Measurements from ENCODE around the gene ZNF740. TPM values are rescaled to one million over a fixed set of nuclear protein-coding genes. Genes with fewer than 3 reads are reported as not detected.

The ZNF740 gene
- total RNA-seq, 2 experiments from 2014 or later, result 32.6 to 37.5 TPM

DNA sequence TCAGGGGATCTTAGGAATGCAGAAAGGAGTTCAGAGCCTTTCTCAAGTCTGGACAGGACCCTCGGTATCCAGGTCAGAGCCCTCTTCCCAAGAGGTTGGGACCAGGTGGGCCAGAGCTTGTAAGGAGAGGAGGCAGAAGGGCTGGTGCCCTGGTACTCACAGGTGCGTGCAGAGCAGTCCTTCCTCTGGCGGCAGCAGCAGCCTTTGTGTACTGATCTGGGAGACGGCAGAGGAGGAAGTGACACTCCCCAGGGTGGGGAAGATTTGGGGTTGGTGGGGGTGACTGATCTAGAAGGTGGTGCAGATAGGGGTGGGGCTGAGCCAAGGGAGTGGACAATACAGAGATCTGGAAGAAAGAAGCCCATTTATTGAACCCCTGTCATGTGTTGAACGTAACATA lies 26.5 kb downstream of the ZNF740 start, which contains the start of gene ITGB7:
TSS of gene ITGB7 (minus strand) at position 210 of the 400 bp plus-strand sequence. CDS start 6,808 bp downstream, outside the sequence.
- intact Hi-C loops (cut with micrococcal nuclease), result loop anchor here (2.0 kb wide), 1 partner anchor 48 kb away; no protein-coding TSS in a partner anchor
- H3K9me3 Mint-ChIP-seq, result no peaks in the 10 kb centered on the region

DNA sequence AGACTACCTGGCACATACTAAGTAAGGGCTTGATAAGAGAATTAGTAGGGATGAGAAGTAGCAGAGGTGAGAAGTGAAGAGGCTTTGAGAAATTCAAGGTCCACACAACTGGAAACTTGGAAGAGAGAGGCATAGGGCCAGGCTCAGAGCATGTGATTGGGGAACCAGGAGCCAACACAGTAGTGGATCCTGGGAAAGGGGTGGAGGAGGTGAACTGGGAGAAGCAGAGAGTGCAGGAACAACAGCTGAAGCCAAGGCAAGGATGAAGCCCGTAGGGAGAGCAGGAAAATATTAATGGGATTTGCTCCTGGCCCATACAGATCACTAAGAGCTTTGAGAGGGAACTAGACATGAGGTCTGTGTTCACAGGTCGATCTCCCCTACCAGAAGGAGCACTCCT lies 27.9 kb downstream of the ZNF740 start:
- H3K27me3 Mint-ChIP-seq, result no peaks in the 10 kb centered on the region
- no peaks in the 10 kb centered on the region for H3K9me3 Mint-ChIP-seq
- peaks cover 66% of the 10 kb centered on the region for H3K4me1 Mint-ChIP-seq (ENCODE audit: low read depth)
- CTCF ChIA-PET, result interaction anchor here (0.8 to 5.6 kb wide), 17 partner anchors 8 to 300 kb away, joined by 3 to 37 read pairs (median 5); partner anchors contain the start of genes AAAS and MYG1
- peaks cover 25% of the 10 kb centered on the region for H3K36me3 Mint-ChIP-seq
- intact Hi-C loops (cut with micrococcal nuclease), result no loop called here
- POLR2A ChIA-PET, result interaction anchor here (0.7 to 5.1 kb wide), 8 partner anchors 8 to 113 kb away, joined by 3 to 33 read pairs (median 4); partner anchors contain the start of genes AAAS and MYG1
- H3K27ac Mint-ChIP-seq, result peak overlapping the region; percentile 80
- DNase-seq, result no peak
- peak overlapping the region; percentile 61 for H3K4me3 Mint-ChIP-seq

More for the DNA sequence above, 26.5 kb downstream of the ZNF740 start, which contains the start of gene ITGB7:
- DNase-seq, result peak; percentile 82
- Mint-ChIP-seq H3K36me3 (peaks cover 19% of the 10 kb centered on the region), H3K27ac (peak within 1 kb of the TSS; percentile 83), H3K4me1 (ENCODE audit: low read depth) (peaks cover 67% of the 10 kb centered on the region), H3K27me3 (no peaks in the 10 kb centered on the region), H3K4me3 (peak within 1 kb of the TSS; percentile 84)
- ChIA-PET POLR2A (interaction anchor here (1.1 to 5.1 kb wide), 5 partner anchors 8 to 88 kb away, joined by 5 to 33 read pairs (median 6); partner anchors contain the start of genes CSAD, PFDN5 and ZNF740), CTCF (interaction anchor here (1.0 to 5.6 kb wide), 12 partner anchors 9 to 145 kb away, joined by 3 to 37 read pairs (median 6); partner anchors contain the start of genes AAAS, CSAD, ESPL1 and PFDN5)

DNA sequence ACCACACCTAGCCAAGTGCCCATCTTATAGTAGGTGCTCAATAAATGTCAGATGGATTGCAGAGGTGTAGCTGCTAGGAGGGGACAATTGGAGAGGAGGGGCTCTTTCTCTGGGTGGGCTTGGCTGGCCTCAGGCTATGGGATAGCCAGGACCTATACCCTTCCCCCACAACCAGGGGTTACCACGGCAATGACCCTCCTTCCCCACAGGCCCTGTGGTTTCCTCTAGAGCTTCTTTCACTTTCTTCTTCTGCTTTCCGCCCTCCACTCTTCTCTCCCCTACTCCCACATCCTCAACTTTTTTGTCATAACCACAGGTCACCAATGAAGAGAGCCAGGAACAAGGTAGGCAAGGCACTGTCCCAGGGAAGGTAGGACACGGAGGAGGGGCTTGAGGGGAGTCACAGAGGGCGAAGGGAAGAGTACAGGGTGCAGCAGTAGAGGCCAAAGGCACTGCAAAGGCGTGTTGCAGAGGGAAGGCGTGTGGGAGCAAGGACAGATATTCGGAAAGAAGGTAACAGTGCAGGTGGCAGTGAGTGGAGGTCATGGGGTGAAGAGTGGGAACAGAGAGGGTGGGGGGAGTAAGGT lies 28.4 kb downstream of the ZNF740 start:
- peak overlapping the region; percentile 80 for H3K27ac Mint-ChIP-seq
- CTCF ChIA-PET, result interaction anchor here (0.8 to 13.0 kb wide), 17 partner anchors 8 to 299 kb away, joined by 3 to 164 read pairs (median 5); partner anchors contain the start of genes AAAS and MYG1
- peaks cover 25% of the 10 kb centered on the region for H3K36me3 Mint-ChIP-seq
- intact Hi-C loops (cut with micrococcal nuclease), result loop anchor here (1.0 kb wide), 2 partner anchors 9 to 10 kb away; no protein-coding TSS in a partner anchor
- H3K9me3 Mint-ChIP-seq, result no peaks in the 10 kb centered on the region
- peak overlapping the region; percentile 61 for H3K4me3 Mint-ChIP-seq
- POLR2A ChIA-PET, result interaction anchor here (0.6 to 5.1 kb wide), 9 partner anchors 8 to 471 kb away, joined by 3 to 33 read pairs (median 4); partner anchors contain the start of genes AAAS and MYG1
- H3K27me3 Mint-ChIP-seq, result no peaks in the 10 kb centered on the region
- H3K4me1 Mint-ChIP-seq (ENCODE audit: low read depth), result peaks cover 66% of the 10 kb centered on the region
- peak; percentile 61 for DNase-seq

GRCh38 chr12:53210843-53211242 lies 30.3 kb downstream of the ZNF740 start:
- POLR2A ChIA-PET, result interaction anchor here (5.1 kb wide), 1 partner anchor 9 kb away, joined by 33 read pairs; no protein-coding TSS in a partner anchor
- H3K4me3 Mint-ChIP-seq, result no peak overlapping the region
- CTCF ChIA-PET, result interaction anchor here (1.0 to 13.0 kb wide), 12 partner anchors 10 to 134 kb away, joined by 4 to 164 read pairs (median 38); partner anchors contain the start of genes AAAS and ESPL1
- no peak for DNase-seq
- H3K27me3 Mint-ChIP-seq, result no peaks in the 10 kb centered on the region
- intact Hi-C loops (cut with micrococcal nuclease), result no loop called here
- H3K4me1 Mint-ChIP-seq (ENCODE audit: low read depth), result peaks cover 59% of the 10 kb centered on the region
- H3K9me3 Mint-ChIP-seq, result no peaks in the 10 kb centered on the region
- peaks cover 31% of the 10 kb centered on the region for H3K36me3 Mint-ChIP-seq
- H3K27ac Mint-ChIP-seq, result no peak overlapping the region

GRCh38 chr12:53211476-53212381 lies 31.2 kb downstream of the ZNF740 start:
- CTCF ChIA-PET, result interaction anchor here (0.5 to 13.0 kb wide), 21 partner anchors 9 to 141 kb away, joined by 3 to 172 read pairs (median 7); partner anchors contain the start of genes AAAS, CSAD, ESPL1 and MYG1
- DNase-seq, result no peak
- intact Hi-C loops (cut with micrococcal nuclease), result no loop called here
- no peaks in the 10 kb centered on the region for H3K9me3 Mint-ChIP-seq
- peaks cover 31% of the 10 kb centered on the region for H3K36me3 Mint-ChIP-seq
- H3K4me3 Mint-ChIP-seq, result no peak overlapping the region
- peaks cover 59% of the 10 kb centered on the region for H3K4me1 Mint-ChIP-seq (ENCODE audit: low read depth)
- H3K27me3 Mint-ChIP-seq, result no peaks in the 10 kb centered on the region
- peak overlapping the region; percentile 24 for H3K27ac Mint-ChIP-seq
- POLR2A ChIA-PET, result interaction anchor here (0.6 to 1.1 kb wide), 2 partner anchors 10 to 40 kb away, joined by 3 to 4 read pairs; a partner anchor contains a TSS

DNA sequence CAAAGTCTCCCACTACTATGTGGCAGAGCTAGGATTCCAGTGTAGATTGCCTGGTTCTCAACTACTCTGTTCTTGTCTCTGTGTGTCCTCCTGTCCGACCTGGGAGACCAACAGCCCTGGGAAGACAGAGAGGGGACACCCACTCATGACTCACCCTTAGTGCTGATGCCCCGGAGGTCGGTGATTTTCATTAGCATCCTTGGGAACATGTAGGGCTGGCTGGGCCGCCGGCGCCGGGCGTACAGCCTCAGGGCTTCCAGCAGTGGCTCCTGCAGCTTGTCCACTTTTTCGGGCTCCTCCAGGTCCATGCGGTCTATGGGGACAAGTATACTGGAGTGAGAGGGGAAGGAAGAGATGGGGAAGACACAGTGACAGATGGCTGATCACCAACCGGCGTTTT lies 32.4 kb downstream of the ZNF740 start:
- ChIA-PET CTCF (interaction anchor here (1.0 to 13.0 kb wide), 20 partner anchors 8 to 140 kb away, joined by 3 to 172 read pairs (median 19); partner anchors contain the start of genes AAAS, CSAD, ESPL1 and MYG1), POLR2A (interaction anchor here (0.9 to 1.2 kb wide), 2 partner anchors 39 to 83 kb away, joined by 4 to 5 read pairs; partner anchors contain the start of gene PFDN5)
- intact Hi-C loops (cut with micrococcal nuclease), result loop anchor here (1.0 kb wide), 4 partner anchors 38 to 131 kb away; partner anchors contain the start of gene AAAS
- DNase-seq, result no peak
- Mint-ChIP-seq H3K27me3 (no peaks in the 10 kb centered on the region), H3K4me1 (ENCODE audit: low read depth) (peaks cover 61% of the 10 kb centered on the region), H3K4me3 (no peak overlapping the region), H3K9me3 (no peaks in the 10 kb centered on the region), H3K36me3 (peaks cover 31% of the 10 kb centered on the region), H3K27ac (no peak overlapping the region)

DNA sequence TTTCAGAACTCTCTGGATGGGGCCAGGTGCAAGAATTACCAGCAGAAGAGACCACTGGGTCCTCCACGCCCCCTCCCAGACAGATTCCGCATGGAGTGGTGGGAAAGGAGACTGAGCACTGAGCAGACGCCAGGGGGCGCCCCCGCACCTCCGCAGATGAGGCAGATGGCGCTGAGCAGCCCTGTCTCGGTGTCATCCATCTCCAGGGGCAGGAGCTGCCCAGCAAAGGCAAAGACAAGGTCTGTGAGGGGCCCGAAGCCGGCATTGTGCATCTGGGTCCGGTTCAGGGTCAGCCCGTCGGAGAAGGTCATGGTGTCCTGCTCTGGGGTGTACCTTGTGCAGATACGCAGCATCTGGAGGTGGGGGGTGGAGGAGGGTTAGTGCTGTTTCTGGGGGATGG lies 32.8 kb downstream of the ZNF740 start:
- Mint-ChIP-seq H3K4me3 (no peak overlapping the region), H3K27ac (no peak overlapping the region), H3K27me3 (no peaks in the 10 kb centered on the region), H3K9me3 (no peaks in the 10 kb centered on the region), H3K4me1 (ENCODE audit: low read depth) (peaks cover 61% of the 10 kb centered on the region), H3K36me3 (peaks cover 31% of the 10 kb centered on the region)
- CTCF ChIA-PET, result interaction anchor here (0.6 to 13.0 kb wide), 40 partner anchors 9 to 131 kb away, joined by 3 to 172 read pairs (median 6); partner anchors contain the start of genes AAAS, CSAD, ESPL1 and MYG1
- intact Hi-C loops (cut with micrococcal nuclease), result loop anchor here (1.0 kb wide), 4 partner anchors 38 to 131 kb away; partner anchors contain the start of gene AAAS
- POLR2A ChIA-PET, result interaction anchor here (0.6 to 1.2 kb wide), 6 partner anchors 32 to 108 kb away, joined by 3 to 5 read pairs (median 4); partner anchors contain the start of genes AAAS, ESPL1 and PFDN5
- peak; percentile 89 for DNase-seq

GRCh38 chr12:53214221-53214620 lies 33.7 kb downstream of the ZNF740 start:
- H3K4me1 Mint-ChIP-seq (ENCODE audit: low read depth), result peaks cover 58% of the 10 kb centered on the region
- no peak overlapping the region for H3K27ac Mint-ChIP-seq
- H3K9me3 Mint-ChIP-seq, result no peaks in the 10 kb centered on the region
- H3K4me3 Mint-ChIP-seq, result no peak overlapping the region
- H3K36me3 Mint-ChIP-seq, result peaks cover 31% of the 10 kb centered on the region
- ChIA-PET CTCF (interaction anchor here (0.8 to 13.0 kb wide), 31 partner anchors 8 to 130 kb away, joined by 3 to 172 read pairs (median 7); partner anchors contain the start of genes AAAS, CSAD, ESPL1 and MYG1), POLR2A (interaction anchor here (0.7 to 1.2 kb wide), 7 partner anchors 33 to 148 kb away, joined by 3 to 5 read pairs (median 3); partner anchors contain the start of gene AAAS)
- intact Hi-C loops (cut with micrococcal nuclease), result no loop called here
- no peak for DNase-seq
- H3K27me3 Mint-ChIP-seq, result no peaks in the 10 kb centered on the region

DNA sequence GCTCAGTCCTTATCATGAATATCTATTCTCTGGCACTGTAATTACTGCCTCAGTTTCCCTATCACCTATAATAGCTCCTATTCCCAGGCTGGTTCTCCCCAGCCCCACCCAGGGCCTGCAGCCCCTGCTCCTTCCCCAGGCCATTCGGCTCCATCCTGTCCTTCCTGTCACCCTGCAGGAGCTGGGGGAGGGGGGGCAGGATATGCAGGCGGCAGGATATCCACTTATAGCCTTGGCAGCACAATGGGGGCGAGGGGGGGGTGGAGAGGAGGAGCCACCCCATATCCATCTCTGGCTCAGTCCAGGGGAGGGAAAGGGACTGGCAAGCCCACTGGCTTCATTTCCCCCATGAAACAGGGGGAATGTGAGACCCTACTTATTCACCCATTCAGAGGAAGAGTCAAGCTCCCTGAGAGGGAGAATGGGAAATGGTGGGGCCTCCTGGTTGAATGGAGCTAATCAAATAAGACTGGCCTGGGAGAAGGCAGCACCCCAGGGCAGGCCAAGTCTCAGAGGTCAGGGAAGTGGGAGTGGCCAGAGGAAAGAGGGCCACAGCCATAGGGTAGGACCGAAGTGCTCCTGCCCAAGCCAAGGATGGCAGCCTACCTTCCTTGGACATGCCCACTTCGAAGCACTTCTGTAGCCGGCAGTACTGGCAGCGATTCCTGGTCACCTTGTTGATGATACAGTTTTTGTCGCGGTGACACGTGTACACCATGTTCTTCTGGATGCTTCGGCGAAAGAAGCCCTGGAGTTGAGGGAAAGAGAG lies 34.3 kb downstream of the ZNF740 start:
- peaks cover 60% of the 10 kb centered on the region for H3K4me1 Mint-ChIP-seq (ENCODE audit: low read depth)
- DNase-seq, result no peak
- POLR2A ChIA-PET, result interaction anchor here (1.0 to 1.3 kb wide), 4 partner anchors 8 to 130 kb away, joined by 3 to 5 read pairs (median 4); no protein-coding TSS in a partner anchor
- H3K9me3 Mint-ChIP-seq, result no peaks in the 10 kb centered on the region
- H3K27me3 Mint-ChIP-seq, result no peaks in the 10 kb centered on the region
- H3K4me3 Mint-ChIP-seq, result no peak overlapping the region
- peak overlapping the region; percentile 89 for H3K27ac Mint-ChIP-seq
- CTCF ChIA-PET, result interaction anchor here (1.1 to 13.0 kb wide), 18 partner anchors 9 to 130 kb away, joined by 4 to 172 read pairs (median 29); partner anchors contain the start of genes AAAS, ESPL1, MYG1 and PFDN5
- peaks cover 34% of the 10 kb centered on the region for H3K36me3 Mint-ChIP-seq
- intact Hi-C loops (cut with micrococcal nuclease), result no loop called here

GRCh38 chr12:53215497-53215896 lies 35.0 kb downstream of the ZNF740 start:
- intact Hi-C loops (cut with micrococcal nuclease), result no loop called here
- ChIA-PET CTCF (interaction anchor here (4.1 to 13.0 kb wide), 8 partner anchors 19 to 129 kb away, joined by 38 to 172 read pairs (median 86); partner anchors contain the start of genes AAAS, ESPL1, MYG1 and PFDN5), POLR2A (interaction anchor here (1.1 to 1.3 kb wide), 2 partner anchors 9 to 16 kb away, joined by 4 to 5 read pairs; no protein-coding TSS in a partner anchor)
- peak overlapping the region; percentile 89 for H3K27ac Mint-ChIP-seq
- H3K9me3 Mint-ChIP-seq, result no peaks in the 10 kb centered on the region
- H3K36me3 Mint-ChIP-seq, result peaks cover 34% of the 10 kb centered on the region
- H3K27me3 Mint-ChIP-seq, result no peaks in the 10 kb centered on the region
- no peak for DNase-seq
- peaks cover 57% of the 10 kb centered on the region for H3K4me1 Mint-ChIP-seq (ENCODE audit: low read depth)
- no peak overlapping the region for H3K4me3 Mint-ChIP-seq

All from activated CD4-positive, alpha-beta memory T cell treated with anti-CD3 and anti-CD28 coated beads for 36 hours (primary cell).